ENCODE data around the gene IFITM10. TPM values are rescaled to one million over a fixed set of nuclear protein-coding genes. Genes with fewer than 3 reads are reported as not detected.
"Not testable (repeated sequence)": the region's sequence is repeated elsewhere in the genome, so short reads cannot be mapped to it uniquely, and the experiment has no call there.

Gene IFITM10
- total RNA-seq, 2 experiments from 2014 or later: 0.96 to 1.3 TPM

DNA sequence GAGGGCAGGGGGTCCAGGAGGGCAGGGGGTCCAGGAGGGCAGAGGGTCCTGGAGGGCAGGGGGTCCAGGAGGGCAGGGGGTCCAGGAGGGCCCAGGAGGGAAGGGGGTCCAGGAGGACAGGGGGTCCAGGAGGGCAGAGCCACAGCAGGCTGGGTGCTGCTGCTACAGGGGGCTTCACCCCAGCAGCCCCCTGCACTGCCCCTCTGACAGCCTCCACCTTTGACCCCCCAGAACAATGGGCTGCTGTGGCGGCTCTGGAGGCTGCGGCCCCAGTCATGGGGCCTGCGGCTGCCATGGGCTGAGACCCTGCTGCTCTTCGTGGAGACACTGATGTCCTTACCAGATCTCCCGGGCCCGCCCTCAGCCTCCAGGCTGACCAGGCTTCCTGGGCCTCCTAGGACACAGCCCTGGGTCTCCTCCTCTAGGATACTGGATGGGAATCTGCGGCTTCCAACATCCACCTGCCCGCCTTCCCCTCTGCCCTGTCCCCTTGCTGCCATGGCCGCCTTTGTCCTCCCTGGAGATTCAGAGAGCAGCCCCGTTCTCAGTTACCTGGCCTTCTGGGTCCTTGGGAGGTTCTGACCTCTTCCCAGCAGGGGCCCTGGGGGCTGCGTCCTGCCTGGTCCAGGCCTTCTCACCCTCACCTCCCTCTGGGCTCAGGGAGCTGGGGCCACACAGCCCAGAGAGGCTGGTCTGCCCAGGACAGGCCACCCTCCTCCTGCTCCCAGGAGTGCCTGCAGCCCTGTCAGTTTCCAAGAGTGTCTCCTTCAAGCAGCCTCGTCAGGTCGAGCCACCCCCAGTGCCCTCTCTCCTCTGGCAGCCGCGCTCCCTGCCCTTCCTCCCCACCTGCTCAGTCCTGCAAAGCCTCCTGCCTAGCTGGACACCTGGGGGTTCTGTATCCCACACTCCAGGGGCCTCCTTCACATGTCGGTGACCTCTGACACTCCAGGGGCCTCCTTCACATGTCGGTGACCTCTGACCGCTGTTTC lies 65.2 kb downstream of the IFITM10 start:
- not testable (repeated sequence) for H3K27ac Mint-ChIP-seq; H3K4me3 Mint-ChIP-seq; H3K9me3 Mint-ChIP-seq (ENCODE audit: low read depth)

GRCh38 chr11:1683904-1684572 lies 66.4 kb downstream of the IFITM10 start:
- DNase-seq; H3K9me3 Mint-ChIP-seq (ENCODE audit: low read depth); H3K4me1 Mint-ChIP-seq; ATAC-seq; H3K36me3 Mint-ChIP-seq; H3K27ac Mint-ChIP-seq; H3K4me3 Mint-ChIP-seq: not testable (repeated sequence)
- CTCF ChIA-PET: interaction anchor here (2.1 kb wide), 1 partner anchor 9 kb away, joined by 9 read pairs; no protein-coding TSS in a partner anchor
- H3K27me3 Mint-ChIP-seq: peaks cover 11% of the 10 kb centered on the region

More for the DNA sequence above, 65.2 kb downstream of the IFITM10 start:
- ATAC-seq, H3K4me1 Mint-ChIP-seq, DNase-seq, CTCF ChIA-PET, H3K36me3 Mint-ChIP-seq: not testable (repeated sequence)
- peaks cover 20% of the 10 kb centered on the region for H3K27me3 Mint-ChIP-seq

GRCh38 chr11:1683216-1683615 lies 67.2 kb downstream of the IFITM10 start:
- H3K27ac Mint-ChIP-seq; H3K4me3 Mint-ChIP-seq; DNase-seq; ATAC-seq; H3K4me1 Mint-ChIP-seq; H3K9me3 Mint-ChIP-seq (ENCODE audit: low read depth); H3K27me3 Mint-ChIP-seq; H3K36me3 Mint-ChIP-seq: not testable (repeated sequence)
- CTCF ChIA-PET: interaction anchor here (2.1 to 2.4 kb wide), 2 partner anchors 10 to 30 kb away, joined by 9 to 11 read pairs; no protein-coding TSS in a partner anchor

Other genes starting within 250 kb of the IFITM10 start
- 1 to 10 TPM in 1 of 2 experiments, under 1 TPM in 1; 0.50 to 1.1 TPM for gene DUSP8, start 178.3 kb downstream of the IFITM10 start, total RNA-seq
- gene KRTAP5-1, start 165.3 kb downstream of the IFITM10 start, total RNA-seq: not detected
- not detected for gene KRTAP5-2, start 152.3 kb downstream of the IFITM10 start, total RNA-seq
- gene KRTAP5-3, start 142.1 kb downstream of the IFITM10 start, total RNA-seq: not detected
- gene KRTAP5-4, start 128.5 kb downstream of the IFITM10 start, total RNA-seq: not detected
- not detected for gene KRTAP5-5, start 120.8 kb downstream of the IFITM10 start, total RNA-seq
- not detected for gene KRTAP5-6, start 53.4 kb downstream of the IFITM10 start, total RNA-seq
- 100 to 1,000 TPM; 133 to 165 TPM for gene CTSD, start 13.3 kb upstream of the IFITM10 start, total RNA-seq
- gene SYT8, start 84.4 kb upstream of the IFITM10 start, total RNA-seq: not detected
- gene TNNI2, start 88.4 kb upstream of the IFITM10 start, total RNA-seq: 1 to 10 TPM in 1 of 2 experiments, not detected in 1; 1.0 TPM
- 100 to 1,000 TPM; 574 to 702 TPM for gene LSP1, start 102.5 kb upstream of the IFITM10 start, total RNA-seq
- gene PRR33, start 141.3 kb upstream of the IFITM10 start, total RNA-seq: not detected
- gene TNNT3, start 169.1 kb upstream of the IFITM10 start, total RNA-seq: 1 to 10 TPM; 1.1 to 7.6 TPM
- 100 to 1,000 TPM; 109 to 114 TPM for gene MRPL23, start 196.7 kb upstream of the IFITM10 start, total RNA-seq
- not detected for gene H19, start 247.2 kb upstream of the IFITM10 start, total RNA-seq

Measured in activated CD8-positive, alpha-beta memory T cell treated with anti-CD3 and anti-CD28 coated beads, Interleukin-2, amount 10 ng/mL, durations not matched to agents 7 days and 5 days (primary cell).